ENCODE data around the gene HAUS8. TPM values are rescaled to one million over a fixed set of nuclear protein-coding genes. Genes with fewer than 3 reads are reported as not detected.

The HAUS8 gene
- total and polyA plus RNA-seq, 2 donors (not counting 1 experiment from before 2014, with no cell fraction given) = 17.6 to 24.9 TPM

- peaks cover 0 to 5% (median 0%) of the 10 kb centered on the region in 3 donors for H3K9me3 ChIP-seq (ENCODE audit: control extremely low read depth in 1 of 3, control insufficient read depth in 2 of 3, insufficient read depth in 1 of 3, low read length in 2 of 3)
- Mint-ChIP-seq H3K9me3 (ENCODE audit: insufficient read depth) (no peaks in the 10 kb centered on the region), H3K27me3 (no peaks in the 10 kb centered on the region), H3K4me3 (peak overlapping the region; percentile 48), H3K4me1 (peaks cover 57% of the 10 kb centered on the region), H3K27ac (peak overlapping the region; percentile 47)
- H3K27me3 ChIP-seq (replicated peaks in 1 of 4; ENCODE audit: control extremely low read depth in 1 of 4, control insufficient read depth in 3 of 4, insufficient read depth in 4 of 4, low read length in 3 of 4) = no peaks in the 10 kb centered on the region
- peak overlapping the region; percentile 82 to 88 for H3K27ac ChIP-seq (ENCODE audit: low read length in 2 of 2)
- ATAC-seq (ENCODE audit: low read depth) (peak; percentile 73), DNase-seq (peak; percentile 84)
- peaks cover 2 to 27% of the 10 kb centered on the region in 2 experiments for H3K36me3 ChIP-seq (replicated peaks in 1 of 2; ENCODE audit: control extremely low read depth in 1 of 2, control insufficient read depth in 1 of 2, extremely low read depth in 1 of 2, insufficient read depth in 2 of 2, low read length in 1 of 2)
- WGBS (ENCODE audit: insufficient coverage) = 8% methylated on average over 6 of the region's 9 CpGs
- H3K79me2 ChIP-seq (ENCODE audit: control insufficient read depth, insufficient read depth, low read length) = peaks cover 100% of the 10 kb centered on the region
- H3K4me3 ChIP-seq (ENCODE audit: control extremely low read depth in 1 of 5, extremely low read depth in 1 of 5, insufficient read depth in 1 of 5, low read depth in 2 of 5, low read length in 4 of 5) = peak overlapping the region in 1 of 5 experiments; percentile 1
- ChIA-PET POLR2A (interaction anchor here (0.6 to 1.2 kb wide), 3 partner anchors 11 to 71 kb away, joined by 3 to 10 read pairs (median 4); no protein-coding TSS in a partner anchor), CTCF (interaction anchor here (0.8 to 2.8 kb wide), 6 partner anchors 10 to 145 kb away, joined by 3 to 11 read pairs (median 4); no protein-coding TSS in a partner anchor)
- peak overlapping the region; percentile 48 for H3K4me2 ChIP-seq (replicated peaks; ENCODE audit: low read depth, low read length, poor library complexity, severe bottlenecking)
- peak overlapping the region; percentile 31 for H3K9ac ChIP-seq (ENCODE audit: low read length)
- TF ChIP-seq EZH2 (IDR thresholded peaks at IDR 0.05; ENCODE audit: borderline replicate concordance, insufficient read depth, low read depth, low read length, poor library complexity, severe bottlenecking) (no peak), CTCF (IDR thresholded peaks at IDR 0.05) (no peak)
- H3K4me1 ChIP-seq (ENCODE audit: control insufficient read depth in 2 of 2, insufficient read depth in 2 of 2, low read length in 2 of 2) = peaks cover 36 to 46% of the 10 kb centered on the region in 2 donors
- peak overlapping the region; percentile 5 for H2AFZ ChIP-seq (ENCODE audit: insufficient read depth, low read depth, low read length, poor library complexity, severe bottlenecking)
- intact Hi-C loops (cut with micrococcal nuclease) = loop anchor here (1.0 kb wide), 1 partner anchor 15 kb away; the partner anchor contains the start of genes HAUS8 and MYO9B
- peaks cover 98% of the 10 kb centered on the region for H4K20me1 ChIP-seq (ENCODE audit: control insufficient read depth, insufficient read depth, low read length, poor library complexity, severe bottlenecking)
These were observed 15.3 kb upstream of the HAUS8 start for GRCh38 chr19:17090583-17090982.

DNA sequence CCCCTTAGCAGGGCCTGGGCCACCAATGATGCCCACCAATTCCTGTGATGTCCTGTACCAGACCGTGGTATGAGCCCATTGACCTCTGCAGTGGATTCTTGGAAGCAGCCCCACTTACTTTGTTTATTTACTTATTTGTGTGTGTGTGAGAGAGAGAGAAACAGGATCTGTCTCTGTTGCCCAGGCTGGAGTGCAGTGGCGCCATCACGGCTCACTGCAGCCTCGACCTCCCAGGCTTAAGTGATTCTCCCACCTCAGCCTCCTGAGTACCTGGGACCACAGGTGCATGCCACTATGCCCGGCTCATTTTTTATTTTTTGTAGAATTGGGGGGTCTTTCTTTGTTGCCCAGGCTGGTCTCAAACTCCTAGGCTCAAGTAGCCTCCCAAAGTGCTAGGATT is 13.3 kb upstream of the HAUS8 start:
- DNase-seq = no peak
- peak overlapping the region; percentile 71 for H3K27ac Mint-ChIP-seq

More for the DNA sequence above, 13.3 kb upstream of the HAUS8 start:
- Histone ChIP-seq H3K36me3 (replicated peaks in 1 of 2; ENCODE audit: control extremely low read depth in 1 of 2, control insufficient read depth in 1 of 2, extremely low read depth in 1 of 2, insufficient read depth in 2 of 2, low read length in 1 of 2) (peaks cover 2 to 34% of the 10 kb centered on the region in 2 experiments), H3K4me2 (replicated peaks; ENCODE audit: low read depth, low read length, poor library complexity, severe bottlenecking) (no peak overlapping the region), H3K79me2 (ENCODE audit: control insufficient read depth, insufficient read depth, low read length) (peaks cover 100% of the 10 kb centered on the region), H3K9ac (ENCODE audit: low read length) (no peak overlapping the region), H2AFZ (ENCODE audit: insufficient read depth, low read depth, low read length, poor library complexity, severe bottlenecking) (no peak overlapping the region), H3K27ac (ENCODE audit: low read length in 2 of 2) (no peak overlapping the region), H3K4me3 (ENCODE audit: control extremely low read depth in 1 of 5, extremely low read depth in 1 of 5, insufficient read depth in 1 of 5, low read depth in 2 of 5, low read length in 4 of 5) (no peak overlapping the region), H3K27me3 (replicated peaks in 1 of 4; ENCODE audit: control extremely low read depth in 1 of 4, control insufficient read depth in 3 of 4, insufficient read depth in 4 of 4, low read length in 3 of 4) (no peaks in the 10 kb centered on the region), H3K9me3 (ENCODE audit: control extremely low read depth in 1 of 3, control insufficient read depth in 2 of 3, insufficient read depth in 1 of 3, low read length in 2 of 3) (peaks cover 0 to 5% (median 0%) of the 10 kb centered on the region in 3 donors), H3K4me1 (ENCODE audit: control insufficient read depth in 2 of 2, insufficient read depth in 2 of 2, low read length in 2 of 2) (peaks cover 36 to 46% of the 10 kb centered on the region in 2 donors), H4K20me1 (ENCODE audit: control insufficient read depth, insufficient read depth, low read length, poor library complexity, severe bottlenecking) (peaks cover 99% of the 10 kb centered on the region)
- intact Hi-C loops (cut with micrococcal nuclease) = no loop called here
- POLR2A ChIA-PET = no interaction called here
- Mint-ChIP-seq H3K27me3 (no peaks in the 10 kb centered on the region), H3K4me1 (peaks cover 56% of the 10 kb centered on the region), H3K4me3 (no peak overlapping the region), H3K9me3 (ENCODE audit: insufficient read depth) (no peaks in the 10 kb centered on the region)
- no peak for ATAC-seq (ENCODE audit: low read depth)
- 100% methylated on average over 2 of the region's 5 CpGs for WGBS (ENCODE audit: insufficient coverage)
- CTCF ChIA-PET = no interaction called here
- TF ChIP-seq CTCF (IDR thresholded peaks at IDR 0.05) = no peak
- no peak for TF ChIP-seq EZH2 (IDR thresholded peaks at IDR 0.05; ENCODE audit: borderline replicate concordance, insufficient read depth, low read depth, low read length, poor library complexity, severe bottlenecking)
